HG02840 (cell line): ENCODE measurements around the gene TRIM36.

Experiments used
- ATAC-seq: cut with Tn5 transposase; IDR thresholded peaks from one replicate; pipeline ENCODE4 v1.9.1; 2021; ENCODE audit warnings: mild to moderate bottlenecking, moderate library complexity, moderate number of reproducible peaks; ENCODE audit not compliant: unreplicated experiment, low FRiP score

Gene TRIM36

GRCh38 chr5:115166744-115167393, 2.8 kb downstream of the TRIM36 start:
- ATAC-seq, result no peak

DNA sequence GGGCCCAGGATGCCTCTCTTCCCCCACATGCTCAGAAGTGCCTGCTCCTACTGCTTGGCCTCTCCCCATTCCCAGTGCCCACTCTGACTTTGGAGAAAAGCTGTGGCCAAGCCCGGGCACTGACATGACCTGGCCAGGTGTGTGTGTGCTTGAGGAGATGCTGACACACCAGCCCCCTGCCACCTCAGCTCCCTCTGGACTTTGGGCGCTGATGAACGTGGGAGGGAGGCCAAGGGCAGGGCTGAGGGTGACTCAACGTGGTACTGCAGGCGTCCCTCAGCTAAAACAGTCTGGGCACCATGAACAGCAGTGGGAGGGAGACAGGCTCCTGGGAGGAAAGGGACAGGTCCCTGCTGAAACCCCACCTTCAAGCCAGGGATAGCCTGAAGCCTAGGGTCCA, 3.9 kb downstream of the TRIM36 start:
- no peak for ATAC-seq

DNA sequence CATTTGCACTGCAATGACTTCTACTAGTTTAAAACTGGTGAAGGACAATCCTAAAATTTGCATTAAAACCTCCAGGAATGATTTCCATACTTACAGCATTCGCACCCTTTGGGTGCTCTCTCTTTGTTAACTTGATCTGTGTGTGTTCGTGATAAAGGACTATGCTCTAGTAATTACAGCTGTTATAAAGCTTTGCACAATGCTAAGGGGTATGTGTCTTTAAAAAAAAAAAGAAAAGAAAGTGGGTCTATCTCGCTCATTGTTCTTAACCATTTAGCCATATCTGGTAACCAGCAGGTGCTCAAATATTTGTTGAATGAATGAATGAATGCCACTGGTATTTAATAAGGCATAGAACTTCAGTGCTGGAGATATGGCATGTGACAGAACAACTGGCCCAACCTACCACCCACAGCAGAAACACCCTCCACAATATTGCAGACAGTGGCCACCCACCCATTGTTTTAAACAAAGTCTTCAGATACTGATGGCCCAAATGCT, 8.7 kb downstream of the TRIM36 start:
- no peak for ATAC-seq

DNA sequence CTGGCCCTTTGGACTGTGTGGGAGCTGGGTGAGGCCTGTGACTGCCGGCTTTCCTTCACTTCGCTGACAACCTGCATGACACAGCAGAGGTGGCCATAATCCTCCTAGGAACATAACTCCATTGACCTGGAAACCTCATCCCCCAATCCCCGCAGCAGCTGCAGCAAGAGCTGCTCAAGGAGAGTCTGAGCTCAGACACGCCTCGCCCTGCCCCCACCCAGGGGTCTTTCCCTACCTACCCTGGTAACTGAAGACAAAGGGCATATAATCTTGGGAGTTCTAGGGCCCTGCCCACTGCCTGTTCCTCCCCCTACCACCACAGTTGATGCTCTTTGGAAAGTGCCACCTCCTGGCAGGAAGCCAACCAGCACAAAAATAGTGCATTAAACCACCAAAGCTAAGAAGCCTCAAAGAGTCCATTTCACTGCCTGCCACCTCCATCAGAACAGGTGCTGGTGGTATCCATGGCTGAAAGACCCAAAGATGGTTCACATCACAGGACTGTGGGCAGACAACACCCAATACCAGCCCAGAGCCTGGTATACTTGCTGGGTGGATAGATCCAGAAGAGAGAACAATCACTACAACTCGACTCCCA, 18.4 kb downstream of the TRIM36 start:
- ATAC-seq, result no peak

DNA sequence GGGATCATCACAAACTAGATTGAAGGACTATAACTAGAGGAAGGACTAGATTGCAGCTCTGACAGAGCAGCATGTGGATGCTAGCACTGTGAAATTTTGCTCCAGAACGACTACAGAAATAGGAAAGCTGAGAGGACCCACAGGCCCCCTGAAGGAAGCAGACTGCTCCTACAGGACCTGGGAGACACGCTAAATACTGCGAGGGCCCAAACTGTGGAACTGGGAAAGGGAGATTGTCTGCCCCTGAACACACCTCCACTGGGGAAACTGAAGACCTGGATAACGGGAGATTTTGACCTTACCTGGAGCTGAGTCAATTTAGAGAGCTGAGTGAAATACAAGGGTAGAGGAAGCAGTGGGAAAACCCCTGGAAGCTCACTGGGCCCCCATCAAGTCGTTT, 19.2 kb downstream of the TRIM36 start:
- ATAC-seq, result no peak

GRCh38 chr5:115147052-115147451, 22.7 kb downstream of the TRIM36 start:
- ATAC-seq, result no peak

DNA sequence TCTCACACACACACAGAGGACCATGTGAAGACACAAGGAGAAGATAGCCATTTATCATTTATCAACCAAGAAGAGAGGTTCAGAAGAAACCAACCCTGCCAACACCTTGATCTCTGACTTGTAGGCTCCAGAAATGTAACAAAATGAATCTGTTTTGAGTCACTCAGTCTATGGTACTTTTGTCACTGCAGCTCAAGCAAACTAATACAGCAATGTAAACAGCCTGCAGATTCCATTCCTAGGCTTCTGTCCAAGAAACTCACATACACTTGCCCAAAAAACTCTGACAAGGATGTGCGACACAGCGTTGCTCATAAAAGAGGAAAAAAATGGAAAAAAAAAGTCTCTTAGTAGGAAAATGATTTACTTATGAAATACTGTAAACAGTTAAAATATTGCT, 33.4 kb downstream of the TRIM36 start:
- no peak for ATAC-seq

- no peak for ATAC-seq
These were observed 37.2 kb downstream of the TRIM36 start for GRCh38 chr5:115132465-115132864.

DNA sequence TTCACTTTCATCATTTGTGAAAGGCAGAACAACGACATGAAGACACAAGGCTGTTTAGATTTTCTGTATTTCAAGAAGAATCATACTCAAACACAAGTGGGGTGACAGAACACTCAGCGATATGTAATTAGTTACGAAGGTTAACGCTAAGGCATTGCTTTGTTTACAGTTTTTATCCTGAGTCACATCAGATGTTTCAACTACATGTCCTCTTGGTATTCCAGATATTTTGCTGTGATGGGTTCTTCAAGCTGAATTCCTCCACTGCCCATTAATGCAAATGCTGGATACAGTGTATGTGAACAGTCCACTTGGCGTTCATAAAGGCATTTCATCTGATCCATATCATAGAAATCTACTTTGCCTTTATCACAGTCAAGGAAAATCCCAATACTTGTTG, 43.4 kb downstream of the TRIM36 start:
- ATAC-seq, result no peak

- no peak for ATAC-seq
These were observed 45.0 kb downstream of the TRIM36 start for GRCh38 chr5:115124741-115125140.

- no peak for ATAC-seq
These were observed 53.7 kb downstream of the TRIM36 start for GRCh38 chr5:115116001-115116400.

DNA sequence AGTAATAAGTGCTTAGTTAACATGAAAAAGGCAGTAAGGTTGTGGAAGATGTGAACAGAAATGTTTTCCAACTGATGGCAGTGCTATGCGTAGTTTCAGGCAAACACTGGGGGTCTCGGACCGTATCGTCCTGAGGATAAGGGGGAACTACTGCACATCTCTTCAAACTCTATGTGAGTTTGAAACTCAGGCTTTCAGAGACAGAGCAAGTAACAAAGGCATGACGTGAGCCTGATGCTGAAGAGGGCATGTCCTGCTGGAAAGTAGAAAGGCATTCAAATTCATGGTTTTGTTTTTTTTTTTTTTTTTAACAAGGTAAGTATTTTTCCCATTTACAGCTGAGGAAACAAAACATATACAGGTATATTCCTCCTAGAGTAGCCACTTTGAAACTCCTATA, 59.9 kb downstream of the TRIM36 start:
- ATAC-seq, result no peak

GRCh38 chr5:115109356-115109755, 60.4 kb downstream of the TRIM36 start:
- ATAC-seq, result no peak

DNA sequence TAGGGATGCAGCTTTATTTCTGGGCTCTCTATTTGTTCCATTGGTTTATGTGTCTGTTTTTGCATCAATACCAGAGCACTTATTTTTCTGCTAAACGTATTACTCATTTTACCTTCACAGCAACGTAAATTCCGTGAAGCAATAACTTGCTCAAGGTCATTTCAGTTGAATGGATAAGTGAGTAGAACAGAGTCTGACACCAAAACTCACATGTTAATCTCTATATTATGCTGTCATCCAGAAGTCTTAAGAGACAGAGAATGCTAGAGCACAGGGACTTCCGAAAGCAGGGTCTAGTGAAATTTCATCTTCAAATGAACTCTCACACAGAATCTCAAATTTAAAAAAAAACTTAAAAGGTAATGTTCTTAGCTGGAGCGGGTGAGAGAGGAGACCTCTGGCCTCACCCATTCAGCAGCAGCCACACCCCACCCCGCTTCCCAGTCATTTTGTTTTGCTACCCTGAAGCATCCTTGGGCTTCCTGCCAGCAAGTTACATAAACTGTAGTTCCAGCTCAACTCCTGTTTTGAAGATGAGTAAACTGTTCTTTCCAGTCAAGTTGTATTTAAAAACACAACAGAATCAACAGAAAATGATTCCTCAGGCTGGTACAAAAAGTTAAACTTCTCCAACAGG, 69.3 kb downstream of the TRIM36 start:
- no peak for ATAC-seq

DNA sequence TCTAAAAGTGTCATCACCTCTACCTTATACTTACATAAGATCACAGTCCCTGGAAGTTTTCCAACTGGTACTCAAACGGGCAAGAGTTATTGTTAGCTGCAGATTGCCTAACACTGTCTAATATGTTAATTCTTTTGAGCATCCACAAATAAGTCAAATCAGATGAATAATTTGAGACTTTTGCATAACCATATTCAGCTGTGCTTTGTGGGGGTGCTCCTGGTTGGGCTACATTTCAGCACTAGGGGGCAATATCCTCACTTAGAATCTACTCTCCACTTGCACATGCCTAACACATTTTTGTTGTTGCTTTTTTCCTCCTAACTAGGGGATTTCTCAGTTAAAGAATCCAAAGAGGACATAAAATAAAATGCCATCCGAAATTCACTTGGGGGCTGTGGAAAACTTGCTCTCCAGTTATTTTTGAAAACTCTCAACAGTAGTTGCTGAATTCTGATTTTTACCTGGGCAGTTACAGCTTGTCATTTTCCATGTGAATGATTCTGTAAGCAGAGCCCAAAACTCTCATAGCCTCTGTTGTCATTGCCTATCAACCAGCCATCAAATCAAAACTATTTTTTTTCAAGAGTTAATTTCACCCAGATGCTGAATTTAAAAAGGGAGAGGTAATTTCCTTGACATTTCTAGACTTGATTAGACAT, 71.5 kb downstream of the TRIM36 start:
- peak; percentile 70 for ATAC-seq

GRCh38 chr5:115097236-115097635, 72.5 kb downstream of the TRIM36 start:
- no peak for ATAC-seq

GRCh38 chr5:115096034-115096769, 73.5 kb downstream of the TRIM36 start:
- no peak for ATAC-seq

DNA sequence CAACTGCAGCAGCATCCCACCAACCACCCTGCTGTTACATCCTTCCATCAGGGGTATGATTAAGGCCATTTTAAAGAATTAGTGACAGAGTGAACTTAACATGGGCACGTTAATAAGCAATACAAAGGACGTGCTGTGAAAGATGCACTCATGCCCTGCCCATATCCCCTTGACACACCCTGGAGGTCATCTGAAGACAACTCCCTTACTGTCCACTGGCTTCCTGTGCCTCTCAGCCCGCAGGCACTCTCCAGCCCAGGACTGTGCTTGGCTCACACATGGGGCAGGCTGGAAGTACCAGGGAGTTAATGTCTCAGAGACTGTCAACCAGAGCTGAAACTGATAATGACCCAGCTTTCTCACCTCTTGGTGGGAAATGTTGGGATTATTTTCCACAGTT, 81.8 kb downstream of the TRIM36 start:
- ATAC-seq, result no peak

- no peak for ATAC-seq
These were observed 83.2 kb downstream of the TRIM36 start for GRCh38 chr5:115086473-115086872.

DNA sequence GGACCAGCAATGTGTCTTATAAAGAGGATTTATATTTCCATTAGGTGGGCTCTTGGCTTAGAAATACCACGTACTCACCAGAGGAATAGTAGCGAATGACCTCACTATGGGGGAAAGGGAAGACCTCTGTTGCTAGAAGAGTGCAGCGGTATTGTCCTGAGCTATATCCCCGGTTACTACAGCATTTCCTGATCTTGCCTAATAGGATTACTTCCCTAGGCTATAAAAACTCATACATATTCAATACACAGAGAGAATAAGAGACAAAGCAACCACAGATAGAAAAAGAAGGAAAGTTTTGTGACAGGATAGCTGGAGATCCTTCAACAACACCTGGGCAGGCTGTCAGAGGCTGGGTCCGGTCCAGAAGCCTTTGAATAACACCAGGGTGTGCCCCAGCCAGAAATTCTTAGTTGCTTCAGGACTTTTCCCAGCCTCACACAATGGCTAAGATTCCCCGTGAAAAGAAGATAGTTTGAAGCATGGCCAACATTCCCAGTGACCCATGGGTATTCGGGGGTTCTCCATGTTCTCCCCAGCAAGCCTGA, 85.4 kb downstream of the TRIM36 start:
- ATAC-seq, result no peak
